A172 (cell line): ENCODE measurements around the gene KRT40. TPM values are rescaled to one million over a fixed set of nuclear protein-coding genes. Genes with fewer than 3 reads are reported as not detected.

Source experiments
- DNase-seq: peaks from one replicate; pipeline ENCODE4 v3.0.0-alpha.2; 2015; ENCODE audit warnings: low spot score
- total RNA-seq: library from RNA; depleted of rRNA; stranded (reverse); fragments of >200 nt; shearing (Covaris generic); gene quantifications from 2 replicates; pipeline ENCODE4 v1.2.3, GENCODE V29; 2014; rRNA removed

Gene KRT40
- total RNA-seq, 1 experiment from 2014 or later = not detected

DNA sequence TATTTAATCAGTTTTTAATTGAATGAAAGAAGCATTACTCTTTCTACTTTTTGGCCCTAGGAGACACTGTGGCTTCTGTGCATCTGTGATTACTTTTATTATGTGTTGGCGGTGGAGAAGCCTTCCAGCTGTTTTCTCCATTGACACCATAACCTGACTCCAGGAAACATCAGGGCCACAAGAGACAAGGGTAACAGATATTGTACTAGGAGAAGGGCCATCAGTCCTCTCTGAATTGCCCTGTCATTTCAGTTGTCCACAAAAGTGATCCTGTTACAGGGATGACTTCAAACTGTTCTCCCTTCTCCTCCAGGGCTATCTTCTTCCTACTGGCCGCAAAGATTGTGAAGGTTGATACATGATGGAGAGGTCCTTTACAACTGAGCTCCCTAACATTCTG, 32.0 kb downstream of the KRT40 start:
- no peak for DNase-seq

DNA sequence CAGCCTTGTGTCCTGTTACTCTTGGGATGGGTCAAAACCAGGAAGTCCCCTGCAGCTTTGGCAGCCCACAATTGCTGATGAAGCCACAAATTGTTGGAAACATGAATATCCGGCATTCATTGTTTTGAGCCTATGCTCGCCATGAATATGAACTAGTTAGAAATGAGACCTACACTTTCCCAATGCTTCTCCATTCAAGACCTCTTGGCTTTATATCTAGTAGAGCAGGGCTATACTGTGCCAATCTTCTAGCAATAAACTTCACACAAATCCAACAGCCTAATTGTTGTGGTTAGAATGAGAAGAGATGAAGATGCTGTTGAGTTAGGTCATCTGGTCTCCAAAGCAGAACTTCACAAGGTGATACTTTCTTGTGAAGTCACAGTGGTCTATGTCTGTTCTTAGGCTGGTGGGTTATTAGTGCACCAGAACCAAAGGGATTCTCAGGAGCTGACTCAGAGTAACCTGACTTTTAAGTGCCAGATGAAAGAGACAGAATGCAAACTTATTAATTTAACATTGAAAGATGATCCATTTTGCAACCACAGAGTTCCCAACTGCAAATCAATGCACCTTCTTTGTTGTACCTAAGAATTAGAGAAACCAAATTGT, 33.0 kb downstream of the KRT40 start:
- no peak for DNase-seq

DNA sequence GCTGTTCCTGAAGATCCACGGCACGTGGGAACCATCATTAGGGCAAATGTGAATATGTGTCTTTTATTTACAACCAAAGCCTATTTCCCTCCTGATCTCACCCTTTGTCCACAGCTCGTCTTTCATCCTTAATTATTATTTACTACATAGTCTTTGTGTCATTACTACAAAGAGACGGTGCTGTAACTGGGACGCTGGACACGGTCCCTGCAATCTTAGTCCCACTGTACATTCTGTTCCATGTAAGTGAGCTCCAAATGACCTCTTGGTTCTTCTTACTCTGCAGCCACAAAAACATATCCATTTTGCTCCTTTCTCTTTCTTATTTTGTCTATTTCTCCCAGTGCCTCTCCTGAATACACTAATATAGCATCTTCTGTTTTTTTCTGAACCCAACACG, 34.0 kb downstream of the KRT40 start:
- no peak for DNase-seq

DNA sequence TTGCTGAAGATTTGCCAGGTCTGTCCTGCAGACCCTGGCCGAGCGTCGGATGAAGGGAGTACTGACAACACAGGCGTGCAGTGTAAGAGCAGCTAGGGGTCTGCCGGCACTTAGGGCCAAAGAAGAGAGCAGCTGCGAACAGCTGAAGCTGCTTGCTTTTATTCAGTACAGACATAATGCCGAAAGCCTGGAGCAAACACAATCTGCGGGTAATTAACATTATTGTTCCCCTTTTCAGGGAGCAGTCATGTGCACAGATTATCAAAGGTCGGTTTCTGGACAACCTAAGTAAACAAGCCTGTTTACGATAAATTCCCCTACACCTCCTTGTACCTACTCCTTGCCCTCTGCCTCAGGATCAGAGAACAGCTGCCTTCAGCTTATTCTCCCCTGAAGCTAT, 34.7 kb downstream of the KRT40 start:
- DNase-seq = no peak

DNA sequence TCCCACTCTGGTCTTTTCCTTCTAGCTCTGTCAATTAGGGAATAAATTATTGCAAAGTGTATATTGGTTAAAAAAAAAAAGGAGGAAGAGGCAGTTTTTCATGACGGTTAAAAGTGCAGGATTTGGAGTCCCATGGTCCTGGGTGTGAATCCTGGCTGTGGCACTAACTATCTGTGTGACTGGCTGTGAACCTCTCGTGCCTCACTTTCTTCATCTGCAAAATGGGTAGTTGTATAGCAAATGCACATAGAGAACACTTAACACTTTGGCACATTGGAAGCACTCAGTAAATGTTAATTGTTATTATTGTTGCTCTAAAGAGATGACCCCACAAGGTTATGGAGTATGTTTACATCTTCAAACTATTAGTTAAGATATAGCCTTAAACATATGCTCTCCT, 36.2 kb downstream of the KRT40 start:
- DNase-seq = no peak

DNA sequence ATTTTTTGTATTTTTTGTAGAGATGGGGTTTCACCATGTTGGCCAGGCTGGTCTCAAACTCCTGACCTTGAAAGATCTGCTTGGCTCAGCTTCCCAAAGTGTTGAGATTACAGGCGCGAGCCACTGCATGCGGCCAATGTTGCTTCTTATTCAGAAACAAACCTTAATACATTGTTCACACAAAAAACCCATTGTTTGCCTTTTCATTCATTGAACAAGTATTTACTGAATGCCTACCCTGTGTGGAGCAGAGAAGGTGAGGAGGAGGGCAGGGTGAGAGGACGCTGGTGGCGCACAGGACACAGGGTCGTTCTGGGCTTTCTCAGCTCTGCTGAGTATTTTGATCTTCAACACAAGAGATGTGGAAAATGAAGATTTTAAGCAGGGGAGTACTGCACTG, 38.7 kb downstream of the KRT40 start:
- DNase-seq = no peak

DNA sequence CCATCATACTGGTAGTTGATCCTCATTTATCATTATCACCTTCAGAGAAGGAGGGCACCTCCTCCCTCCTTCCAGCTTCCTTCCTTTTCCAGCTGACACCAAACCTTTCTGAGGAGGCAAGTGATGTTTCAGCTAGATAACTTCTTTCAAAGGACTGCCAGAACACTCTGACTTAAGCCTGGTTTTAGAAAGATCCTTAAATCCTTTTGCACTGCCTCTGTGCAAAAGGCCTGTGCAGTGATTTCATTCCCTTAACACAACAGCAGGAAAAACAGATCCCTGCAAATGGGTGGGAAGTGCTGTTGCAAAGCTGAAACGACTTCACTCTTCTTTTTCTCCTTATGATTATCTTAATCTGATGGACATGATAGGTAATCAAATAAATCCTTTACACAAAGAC, 39.6 kb downstream of the KRT40 start:
- DNase-seq = no peak

DNA sequence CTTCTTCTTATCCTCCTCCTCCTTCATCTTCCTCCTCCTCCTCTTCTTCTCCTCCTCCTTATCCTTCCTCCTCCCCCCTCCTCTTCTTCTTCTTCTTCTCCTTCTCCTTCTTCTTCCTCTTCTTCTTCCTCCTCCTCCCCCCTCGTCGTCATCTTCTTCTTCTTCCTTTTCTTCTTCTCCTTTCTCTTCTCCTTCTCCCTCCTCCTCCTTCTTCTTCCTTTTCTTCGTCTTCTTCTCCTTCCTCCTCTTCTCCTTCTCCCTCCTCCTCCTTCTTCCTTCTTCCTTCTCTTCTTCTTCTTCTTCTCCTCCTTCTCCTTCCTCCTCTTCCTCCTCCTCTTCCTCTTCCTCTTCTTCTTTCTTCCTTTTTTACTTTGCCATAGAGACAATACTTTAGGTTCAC, 41.6 kb downstream of the KRT40 start:
- no peak for DNase-seq

DNA sequence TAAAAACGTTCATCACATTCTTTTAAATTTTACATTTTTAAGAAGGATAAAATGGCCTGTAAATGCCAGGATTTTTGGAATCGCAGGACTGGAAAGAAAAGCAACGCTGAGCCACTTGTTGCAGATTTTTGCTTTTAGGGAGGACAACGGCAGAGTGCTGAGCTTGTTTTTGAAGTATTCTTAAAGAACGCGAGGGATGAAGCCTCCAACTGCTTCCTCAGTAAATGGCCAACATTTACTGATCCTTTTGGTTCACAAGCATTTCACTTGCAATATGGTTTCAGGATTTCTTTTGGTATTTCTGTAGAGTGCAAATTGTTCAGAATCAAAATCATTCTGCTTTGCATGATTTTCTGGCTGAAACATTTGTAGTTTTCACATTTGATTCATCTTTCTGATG, 43.9 kb downstream of the KRT40 start:
- no peak for DNase-seq

DNA sequence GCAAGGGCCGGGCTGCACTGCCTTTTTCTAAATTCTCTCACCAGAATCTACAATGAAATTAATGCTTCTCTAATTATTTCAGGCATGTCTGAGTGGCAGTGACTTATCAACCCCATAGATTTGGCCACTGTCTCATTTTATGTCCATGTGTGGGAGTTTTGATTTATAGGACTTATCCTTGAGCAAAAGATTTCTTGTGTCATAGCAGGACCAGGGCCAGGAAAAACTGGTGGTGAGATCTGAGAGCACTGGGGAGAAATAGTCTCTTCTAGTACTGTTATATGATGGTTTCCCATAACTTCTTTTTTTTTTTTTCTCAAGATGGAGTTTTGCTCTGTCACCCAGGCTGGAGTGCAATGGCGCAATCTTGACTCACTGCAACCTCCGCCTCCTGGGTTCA, 45.1 kb downstream of the KRT40 start:
- no peak for DNase-seq

DNA sequence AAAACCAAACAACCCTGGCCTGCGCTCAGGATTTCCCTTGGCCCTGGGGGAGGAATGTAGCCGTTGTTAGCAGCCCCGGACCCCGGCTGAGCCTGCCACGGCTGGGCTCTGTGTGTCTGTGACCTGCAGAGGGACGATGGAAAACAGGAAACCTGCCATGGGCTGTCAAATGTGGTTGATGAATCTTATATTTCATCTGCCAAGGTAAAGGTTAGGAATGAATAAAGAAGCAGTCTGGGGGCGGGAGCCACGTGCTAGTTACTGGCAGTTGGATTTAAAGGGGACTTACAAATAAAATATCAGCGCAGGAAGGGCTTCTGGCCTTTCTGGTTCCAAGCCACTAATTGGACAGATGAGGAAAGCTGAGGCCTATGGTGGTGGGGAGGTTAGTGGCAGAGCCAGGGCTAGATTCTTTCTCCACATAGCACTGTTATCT, 46.7 kb downstream of the KRT40 start, which contains the start of gene KRT23:
KRT23 (minus strand) TSS at position 263 of the 436 bp plus-strand sequence. CDS start 1,043 bp downstream, outside the sequence.
- DNase-seq = no peak

DNA sequence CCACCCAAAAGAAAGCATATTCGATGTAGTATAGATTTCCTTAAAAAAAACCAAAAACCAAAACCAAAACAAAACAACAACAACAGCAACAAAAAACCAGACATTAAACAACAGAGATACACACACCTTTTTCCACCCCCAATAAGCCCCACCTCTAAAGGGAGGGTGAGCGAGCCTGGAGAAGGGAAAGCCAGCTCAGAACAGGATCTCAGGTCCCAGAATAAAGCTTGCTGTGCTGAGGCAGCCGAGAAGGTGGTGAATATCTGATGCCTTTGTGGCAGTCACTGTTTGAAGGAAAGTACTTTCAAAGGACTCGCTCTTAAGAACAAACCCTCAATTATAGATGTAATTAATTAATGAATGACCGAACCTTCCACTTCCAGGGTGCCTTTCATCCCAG, 47.1 kb downstream of the KRT40 start:
- no peak for DNase-seq

DNA sequence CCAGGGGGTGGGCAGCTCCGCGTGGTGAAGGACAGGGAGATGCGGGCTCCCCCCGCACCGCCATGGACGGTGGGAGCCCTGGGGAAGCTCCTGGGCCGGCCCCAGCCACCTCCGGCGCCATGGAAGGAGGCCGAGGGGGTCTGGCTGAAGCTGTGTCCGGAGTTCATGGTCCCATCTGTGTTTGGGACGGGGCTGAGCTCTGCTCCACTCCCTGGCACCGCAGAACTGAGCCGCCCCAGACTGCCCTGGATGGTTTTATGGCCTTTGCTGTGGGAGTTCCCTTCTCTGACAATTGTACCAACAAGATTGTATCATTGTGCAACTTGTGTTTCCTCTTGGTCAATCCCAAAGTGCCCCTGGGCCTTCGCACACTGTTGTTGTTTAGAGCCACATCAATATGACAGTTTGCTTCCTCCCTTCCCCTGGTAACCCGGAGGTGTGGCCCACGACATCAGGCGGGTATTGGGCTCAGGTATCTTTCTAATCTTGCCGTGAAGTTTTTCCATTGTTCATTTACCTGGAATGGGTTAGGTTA, 47.6 kb downstream of the KRT40 start:
- DNase-seq = no peak

DNA sequence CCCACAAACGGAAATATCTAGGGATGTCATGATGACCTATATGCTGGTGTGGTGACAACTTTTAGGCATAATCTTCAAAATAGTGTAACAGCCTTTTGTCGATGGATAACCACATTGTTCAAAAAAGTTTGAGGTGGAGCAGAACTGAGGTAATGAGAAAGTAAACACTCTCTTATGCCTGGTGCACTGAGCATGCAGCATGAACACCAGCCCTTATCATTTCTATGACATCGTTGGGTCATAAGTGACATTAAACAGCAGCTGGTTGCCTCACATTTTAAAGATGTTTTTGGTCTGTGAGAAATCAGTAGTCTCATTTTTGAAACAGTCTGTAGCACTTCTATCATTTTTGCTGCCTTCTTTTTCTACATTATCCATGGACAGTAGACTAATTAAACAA, 48.5 kb downstream of the KRT40 start:
- no peak for DNase-seq

DNA sequence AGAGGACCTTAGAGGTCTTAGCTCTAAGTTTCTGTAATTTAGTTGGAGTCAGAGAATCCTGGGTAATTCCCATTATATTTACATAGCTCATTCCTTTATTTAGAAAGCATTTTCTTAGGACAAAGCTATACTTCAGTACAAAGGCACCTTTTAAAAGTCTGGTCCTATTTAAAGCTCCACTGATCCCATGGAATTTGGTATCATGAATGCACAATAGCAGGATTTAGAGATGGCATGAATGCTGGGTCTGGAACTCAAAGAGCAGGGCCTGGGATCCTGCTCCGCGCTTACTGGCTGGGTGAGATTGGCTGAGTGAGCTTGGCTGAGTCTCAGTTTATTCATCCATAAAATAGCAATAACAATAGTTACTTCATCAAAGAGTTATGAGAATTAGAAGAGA, 51.5 kb downstream of the KRT40 start:
- no peak for DNase-seq

DNA sequence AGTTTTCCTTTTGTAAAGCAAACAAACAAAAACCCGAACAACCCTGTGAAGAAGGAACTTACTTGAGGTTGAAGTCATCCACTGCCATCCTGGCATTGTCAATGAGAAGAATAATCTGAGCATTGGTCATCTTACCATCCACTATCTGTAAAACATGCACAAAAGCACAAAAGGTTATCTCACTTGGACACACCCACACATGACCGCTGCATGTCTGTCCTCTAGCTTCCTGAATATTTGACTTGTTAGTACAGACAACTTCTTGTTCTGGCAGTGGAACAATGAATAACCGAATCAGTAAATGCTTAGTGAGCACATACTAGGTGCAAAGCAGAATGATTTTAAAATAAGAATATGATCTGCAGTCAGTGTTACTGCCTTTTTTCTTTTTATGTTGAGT, 52.8 kb downstream of the KRT40 start:
- DNase-seq = no peak

Other genes starting within 250 kb of the KRT40 start
- gene KRT25, start 229.0 kb downstream of the KRT40 start, total RNA-seq = not detected in 2 replicates
- gene KRT26, start 212.1 kb downstream of the KRT40 start, total RNA-seq = not detected in 2 replicates
- gene KRT27, start 201.8 kb downstream of the KRT40 start, total RNA-seq = not detected in 2 replicates
- gene KRT28, start 184.4 kb downstream of the KRT40 start, total RNA-seq = not detected in 2 replicates
- 28.5 and 34.7 TPM in 2 replicates for gene KRT10, start 161.7 kb downstream of the KRT40 start, total RNA-seq
- not detected in 2 replicates for gene KRT12, start 117.1 kb downstream of the KRT40 start, total RNA-seq
- gene KRT20, start 99.1 kb downstream of the KRT40 start, total RNA-seq = not detected in 2 replicates
- not detected in 2 replicates for gene KRT23, start 46.7 kb downstream of the KRT40 start, total RNA-seq
- not detected in 2 replicates for gene KRT39, start 17.4 kb downstream of the KRT40 start, total RNA-seq
- not detected in 2 replicates for gene KRTAP3-3, start 9.8 kb upstream of the KRT40 start, total RNA-seq
- not detected in 2 replicates for gene KRTAP3-2, start 15.6 kb upstream of the KRT40 start, total RNA-seq
- not detected in 2 replicates for gene KRTAP3-1, start 24.8 kb upstream of the KRT40 start, total RNA-seq
- gene KRTAP1-5, start 42.9 kb upstream of the KRT40 start, total RNA-seq = not detected in 2 replicates
- gene KRTAP1-4, start 45.9 kb upstream of the KRT40 start, total RNA-seq = not detected in 2 replicates
- not detected in 2 replicates for gene KRTAP1-3, start 50.5 kb upstream of the KRT40 start, total RNA-seq
- not detected in 2 replicates for gene KRTAP1-1, start 57.1 kb upstream of the KRT40 start, total RNA-seq
- not detected in 2 replicates for gene KRTAP2-1, start 63.0 kb upstream of the KRT40 start, total RNA-seq
- gene KRTAP2-2, start 70.9 kb upstream of the KRT40 start, total RNA-seq = not detected in 2 replicates
- gene KRTAP2-3, start 75.8 kb upstream of the KRT40 start, total RNA-seq = 0.69 and 1.00 TPM in 2 replicates
- not detected in 2 replicates for gene KRTAP2-4, start 81.6 kb upstream of the KRT40 start, total RNA-seq
- gene KRTAP4-7, start 99.8 kb upstream of the KRT40 start, total RNA-seq = not detected in 2 replicates
- not detected in 2 replicates for gene KRTAP4-8, start 113.8 kb upstream of the KRT40 start, total RNA-seq
- not detected in 2 replicates for gene KRTAP4-16, start 117.9 kb upstream of the KRT40 start, total RNA-seq
- 0.22 TPM in 1 of 2 replicates, not detected in the other for gene KRTAP4-9, start 121.1 kb upstream of the KRT40 start, total RNA-seq
- not detected in 2 replicates for gene KRTAP4-11, start 134.0 kb upstream of the KRT40 start, total RNA-seq
- not detected in 2 replicates for gene KRTAP4-12, start 139.9 kb upstream of the KRT40 start, total RNA-seq
- not detected in 2 replicates for gene KRTAP4-6, start 156.2 kb upstream of the KRT40 start, total RNA-seq
- not detected in 2 replicates for gene KRTAP4-5, start 165.5 kb upstream of the KRT40 start, total RNA-seq
- gene KRTAP4-4, start 176.4 kb upstream of the KRT40 start, total RNA-seq = not detected in 2 replicates
- gene KRTAP4-3, start 183.9 kb upstream of the KRT40 start, total RNA-seq = not detected in 2 replicates
- gene KRTAP4-2, start 193.9 kb upstream of the KRT40 start, total RNA-seq = not detected in 2 replicates
- 0.26 TPM in 1 of 2 replicates, not detected in the other for gene KRTAP4-1, start 200.6 kb upstream of the KRT40 start, total RNA-seq
- gene KRTAP9-1, start 205.6 kb upstream of the KRT40 start, total RNA-seq = not detected in 2 replicates
- not detected in 2 replicates for gene KRTAP9-2, start 242.3 kb upstream of the KRT40 start, total RNA-seq
- not detected in 2 replicates for gene KRTAP9-3, start 248.1 kb upstream of the KRT40 start, total RNA-seq